ENCODE measurements around the gene RBM20.
"Not testable (repeated sequence)": the region's sequence is repeated elsewhere in the genome, so short reads cannot be mapped to it uniquely, and the experiment has no call there.

The RBM20 gene

DNA sequence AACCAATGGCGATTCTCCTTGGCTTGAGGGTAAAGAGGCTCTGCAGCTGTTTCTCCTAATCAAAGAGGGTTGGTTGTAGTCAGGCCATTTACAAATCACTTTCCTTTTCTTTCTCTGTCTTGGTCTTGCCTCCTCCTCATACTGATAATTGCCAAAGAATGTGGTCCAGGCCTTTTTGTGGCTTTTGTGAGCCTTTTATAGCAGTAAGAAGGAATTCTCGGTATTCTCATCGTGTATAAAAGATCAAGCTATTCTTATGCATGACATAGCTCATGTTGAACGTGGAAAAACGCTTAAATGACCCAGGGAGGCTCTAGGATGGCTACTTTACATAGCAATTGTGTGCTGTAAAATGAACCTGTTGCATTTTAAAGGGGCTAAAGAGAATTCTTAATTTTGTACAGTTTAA lies 62.6 kb downstream of the RBM20 start:
- peak; percentile 88 for DNase-seq (ENCODE audit: low read depth)

DNA sequence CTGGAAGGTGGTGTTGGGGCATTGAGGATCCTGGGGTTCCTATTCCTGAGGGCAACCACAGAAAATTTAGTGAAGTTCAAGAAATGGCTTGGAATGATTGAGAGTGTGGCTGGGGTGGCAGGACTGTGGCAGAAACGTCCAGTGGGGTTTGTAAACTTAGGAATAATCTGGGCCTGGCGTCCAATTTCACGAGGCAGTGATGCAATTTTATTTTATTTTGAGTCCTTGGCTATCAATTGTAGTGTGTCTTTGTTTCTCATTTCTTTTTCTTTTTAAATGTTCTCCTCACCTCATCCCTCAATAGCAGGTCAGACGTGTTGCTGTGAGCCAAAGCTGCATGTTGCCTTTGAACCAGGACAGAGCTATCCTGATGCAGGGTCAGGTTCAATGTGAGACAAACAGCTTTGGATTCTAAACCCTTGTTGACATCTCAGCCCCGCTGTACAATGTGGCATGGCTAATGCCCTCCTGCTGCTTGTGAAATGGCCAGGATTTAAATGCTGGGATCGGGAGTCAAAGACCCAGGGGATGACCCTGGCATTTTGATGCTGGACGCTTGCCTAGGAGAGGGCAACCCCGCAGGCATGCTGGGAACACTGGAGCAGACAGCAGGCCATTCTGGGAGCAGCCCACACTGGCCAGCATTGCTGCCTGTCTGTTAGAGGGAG lies 64.8 kb downstream of the RBM20 start:
- DNase-seq (ENCODE audit: low read depth) = no peak

DNA sequence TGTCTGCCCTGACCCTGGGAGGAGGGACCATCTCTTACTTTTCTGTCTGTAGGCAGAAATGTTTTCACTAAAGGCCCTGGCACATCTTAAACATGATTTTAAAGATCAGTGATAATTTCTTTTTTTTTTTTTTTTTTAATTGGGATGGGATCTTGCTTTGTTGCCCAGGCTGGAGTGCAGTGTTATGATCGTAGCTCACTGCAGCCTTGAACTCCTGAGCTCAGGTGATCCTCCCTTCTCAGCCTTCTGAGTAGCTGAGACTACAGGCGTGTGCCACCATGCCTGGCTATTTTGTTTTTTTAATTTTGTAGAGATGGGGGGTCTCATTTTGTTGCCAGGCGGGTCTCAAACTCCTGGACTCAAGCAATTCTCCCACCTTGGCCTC lies 65.3 kb downstream of the RBM20 start:
- no peak for DNase-seq (ENCODE audit: low read depth)

DNA sequence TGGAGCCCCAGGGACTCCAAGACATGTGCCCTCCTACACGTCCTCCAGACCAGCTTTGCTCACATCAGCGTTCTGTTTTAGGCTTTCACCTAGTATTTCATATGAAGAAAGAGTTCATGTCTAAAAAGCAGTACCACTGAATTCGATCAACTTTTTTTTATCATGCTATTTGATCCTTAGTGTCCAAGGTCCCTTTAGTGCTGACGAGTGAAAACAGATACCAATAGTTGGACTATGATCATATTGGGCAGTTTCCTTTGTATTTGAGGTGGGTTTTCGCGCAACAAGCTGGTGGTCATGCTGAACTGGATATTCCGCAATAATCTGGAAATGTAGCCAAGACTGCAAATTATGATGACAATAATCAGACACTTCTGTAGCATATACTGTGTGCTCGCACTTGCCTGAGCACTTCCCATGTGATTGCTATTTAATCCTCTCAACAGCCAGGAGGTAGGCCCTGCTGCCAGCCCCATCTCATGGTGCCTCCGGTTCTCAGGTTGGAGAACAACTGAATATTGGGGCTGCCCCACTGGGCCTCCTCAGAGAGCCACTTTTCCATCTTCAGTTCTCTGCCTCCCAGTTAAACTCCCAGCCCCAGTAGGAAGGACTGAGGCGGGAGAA lies 65.9 kb downstream of the RBM20 start:
- DNase-seq (ENCODE audit: low read depth) = no peak

DNA sequence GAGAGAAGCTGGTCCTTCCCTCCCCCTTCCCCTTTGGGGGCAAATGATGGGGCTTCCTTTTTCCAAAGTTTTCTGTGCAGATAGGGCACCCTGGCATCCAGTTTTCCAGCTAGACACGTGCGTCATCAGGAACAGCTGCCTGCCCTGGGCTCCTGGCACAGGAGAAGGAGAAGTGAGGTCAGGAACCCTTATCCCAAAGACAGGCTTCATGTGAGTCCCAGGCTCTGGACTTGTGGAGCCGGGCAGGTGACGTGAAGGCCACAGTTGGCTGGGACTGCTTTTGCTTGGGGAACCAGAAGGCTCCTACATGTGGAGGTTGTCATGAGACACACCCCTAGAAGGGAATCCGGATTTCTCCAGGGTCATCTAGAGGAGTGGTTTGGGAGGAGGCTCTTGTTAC lies 66.5 kb downstream of the RBM20 start:
- DNase-seq (ENCODE audit: low read depth) = no peak

DNA sequence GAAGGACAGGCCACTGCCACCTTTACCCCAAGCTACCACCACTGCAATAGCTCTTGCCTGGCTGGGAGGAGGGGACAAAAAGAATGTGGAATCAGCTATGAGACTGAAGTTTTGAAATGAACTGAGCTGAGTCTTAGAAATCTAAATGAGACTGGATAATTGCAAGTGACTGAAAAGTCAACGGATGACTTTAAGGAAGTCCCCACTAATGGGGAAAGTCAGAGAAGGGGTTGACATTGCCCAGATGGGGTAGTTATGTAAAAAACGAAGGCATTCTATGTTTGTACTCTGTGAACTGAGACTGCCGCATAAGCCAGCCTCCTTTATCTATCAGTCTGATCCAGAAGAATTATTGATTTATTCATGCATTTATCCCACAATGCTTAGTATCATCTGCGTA lies 67.2 kb downstream of the RBM20 start:
- DNase-seq (ENCODE audit: low read depth) = no peak

DNA sequence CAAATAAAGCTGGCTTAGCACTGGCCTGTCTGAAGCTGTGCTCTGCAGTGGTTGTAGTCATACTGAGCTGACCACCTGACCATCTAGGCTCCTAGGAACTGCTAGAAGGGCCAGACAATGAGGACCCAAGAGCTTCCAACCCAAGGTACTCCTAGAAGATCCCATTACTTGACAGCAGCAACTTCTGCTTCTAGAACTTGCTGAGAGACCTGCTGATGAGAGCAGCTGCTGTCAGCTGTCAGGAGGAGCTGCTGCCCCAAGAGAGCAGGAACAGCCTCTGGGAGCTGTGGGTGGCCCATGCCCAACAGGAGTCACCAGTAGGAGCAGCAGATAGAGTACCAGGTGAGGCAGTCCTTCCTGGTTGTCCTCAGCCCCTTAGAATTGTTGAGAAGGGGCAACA lies 70.2 kb downstream of the RBM20 start:
- no peak for DNase-seq (ENCODE audit: low read depth)

DNA sequence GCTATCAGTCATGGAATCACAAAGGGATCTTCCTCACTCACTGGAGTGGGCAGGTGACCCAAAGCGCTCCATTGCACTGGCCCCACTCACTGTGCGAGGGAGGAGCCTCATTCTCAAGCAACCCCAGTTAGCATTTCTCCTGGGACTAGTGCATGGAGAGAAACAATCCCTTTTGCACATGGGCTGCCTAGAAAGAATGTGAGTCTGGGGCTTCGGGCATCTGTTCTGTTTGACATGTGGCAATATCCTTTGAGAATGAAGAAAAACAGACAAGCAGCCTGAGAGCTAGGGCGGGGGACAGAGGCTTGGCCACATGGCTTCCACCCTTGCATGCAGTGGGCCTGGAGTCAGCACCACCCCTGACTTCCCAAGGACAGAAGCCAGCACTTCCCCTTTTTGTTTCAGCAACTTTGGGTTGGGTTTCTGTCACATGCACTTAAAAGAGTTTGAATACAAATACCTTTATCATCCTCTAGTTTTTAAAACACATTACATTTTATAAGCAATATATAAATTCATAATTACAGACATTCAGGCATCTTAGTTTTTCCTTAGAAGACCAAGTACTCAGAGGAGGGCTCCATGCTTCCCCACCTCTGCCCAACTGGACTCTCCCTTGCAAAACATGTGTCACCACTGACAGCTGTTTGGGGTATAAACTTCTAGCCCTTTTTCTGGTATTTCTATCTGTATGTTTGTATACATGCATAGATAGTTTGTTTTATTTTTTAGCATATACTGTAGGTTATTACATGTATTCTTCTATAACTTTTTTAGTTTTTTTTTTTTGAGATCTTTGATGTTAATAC lies 73.8 kb downstream of the RBM20 start:
- no peak for DNase-seq (ENCODE audit: low read depth)

DNA sequence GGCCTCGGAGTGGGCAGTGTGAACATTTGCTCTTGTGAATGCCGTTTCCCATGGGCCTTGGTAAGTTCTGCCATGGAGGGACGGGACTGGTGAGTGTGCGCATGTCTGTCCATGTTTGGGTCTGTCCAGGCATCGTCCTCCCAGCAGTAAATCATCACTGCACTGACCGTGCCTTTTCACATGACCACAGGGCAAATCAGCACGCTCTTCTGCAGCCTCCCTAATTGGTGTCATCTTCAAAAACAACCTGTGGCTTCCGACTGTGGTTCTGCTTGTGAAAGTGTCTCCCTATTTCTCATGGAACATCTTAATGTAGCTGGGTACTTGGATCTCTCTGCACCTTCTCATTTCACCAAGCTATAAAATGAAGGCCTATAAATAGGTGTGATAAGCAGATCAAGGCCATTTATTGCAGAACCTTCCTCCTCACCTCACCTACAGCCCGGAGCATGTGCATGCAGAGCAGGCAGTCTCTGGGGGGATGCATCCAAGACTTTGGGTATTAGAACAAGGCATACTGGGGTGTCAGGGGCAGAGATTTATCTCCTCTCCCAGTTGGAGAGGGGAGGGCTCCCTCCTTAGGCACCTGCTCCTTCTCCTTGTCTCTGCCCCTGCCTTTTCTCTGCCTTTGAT lies 77.4 kb downstream of the RBM20 start:
- DNase-seq (ENCODE audit: low read depth) = no peak

DNA sequence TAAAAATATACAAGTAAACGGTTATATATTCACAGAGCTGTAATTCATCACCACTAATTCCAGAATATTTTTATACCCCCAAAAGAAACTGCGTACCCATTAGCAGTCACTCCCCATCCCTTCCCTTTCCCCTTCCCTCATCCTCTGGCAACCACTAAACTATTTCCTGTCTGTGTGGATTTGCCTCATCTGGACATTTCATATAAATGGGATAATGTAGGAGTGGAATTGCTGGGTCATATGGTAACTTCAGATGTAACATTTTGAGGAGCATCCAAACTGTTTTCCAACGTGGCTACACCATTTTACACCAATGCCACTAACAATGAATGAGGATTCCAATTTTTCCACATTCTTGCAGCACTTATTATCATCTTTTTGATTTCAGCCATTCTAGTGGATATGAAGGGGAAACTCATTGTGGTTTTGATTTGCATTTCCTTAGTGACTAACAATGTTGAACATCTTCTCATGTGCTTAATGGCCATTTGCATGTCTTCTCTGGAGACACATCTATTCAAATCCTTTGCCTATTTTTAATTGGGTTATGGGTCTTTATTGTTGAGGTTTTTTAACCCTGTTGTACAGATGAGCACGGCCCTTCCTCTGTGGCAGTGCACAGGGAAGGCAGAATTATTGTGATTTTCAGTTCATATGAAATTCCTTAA lies 79.2 kb downstream of the RBM20 start:
- DNase-seq (ENCODE audit: low read depth) = no peak

DNA sequence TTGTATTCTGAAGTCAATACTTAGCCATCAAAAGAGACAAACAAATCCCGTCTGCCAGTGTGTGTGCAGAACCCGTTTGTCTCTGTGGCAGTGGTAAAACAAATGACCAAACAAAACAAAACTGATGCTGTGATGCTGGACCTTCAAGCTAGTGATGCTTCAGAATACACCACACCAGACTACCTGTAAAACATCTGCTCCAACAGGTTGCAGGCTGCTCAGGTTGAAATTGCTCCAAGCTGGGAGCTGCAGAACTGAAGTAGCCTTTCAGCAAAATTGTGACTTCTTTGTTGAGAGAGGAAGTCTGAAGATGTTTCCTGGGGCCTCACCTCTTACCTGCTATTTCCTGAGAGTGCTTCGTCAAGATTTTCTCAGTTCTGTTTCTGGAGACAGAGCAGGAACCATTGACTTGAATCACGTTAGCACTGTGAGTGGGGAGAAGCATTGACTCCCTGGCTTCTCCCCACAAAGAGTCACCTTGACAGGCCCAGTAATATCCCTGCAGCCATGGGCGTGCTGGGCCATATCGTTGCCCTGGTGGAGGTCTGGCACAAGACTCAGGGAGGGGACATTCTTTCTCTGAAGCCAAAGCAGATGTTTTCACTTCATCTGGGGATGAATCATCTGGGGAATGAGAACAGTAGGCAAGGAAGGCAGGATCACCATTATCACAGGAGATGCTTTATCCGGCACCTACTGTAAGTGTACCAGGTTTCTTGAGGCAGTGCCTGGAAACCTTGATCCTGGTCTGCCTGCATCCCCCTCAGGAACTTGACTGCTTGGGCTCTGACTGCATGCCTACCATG lies 80.2 kb downstream of the RBM20 start:
- DNase-seq (ENCODE audit: low read depth) = no peak

DNA sequence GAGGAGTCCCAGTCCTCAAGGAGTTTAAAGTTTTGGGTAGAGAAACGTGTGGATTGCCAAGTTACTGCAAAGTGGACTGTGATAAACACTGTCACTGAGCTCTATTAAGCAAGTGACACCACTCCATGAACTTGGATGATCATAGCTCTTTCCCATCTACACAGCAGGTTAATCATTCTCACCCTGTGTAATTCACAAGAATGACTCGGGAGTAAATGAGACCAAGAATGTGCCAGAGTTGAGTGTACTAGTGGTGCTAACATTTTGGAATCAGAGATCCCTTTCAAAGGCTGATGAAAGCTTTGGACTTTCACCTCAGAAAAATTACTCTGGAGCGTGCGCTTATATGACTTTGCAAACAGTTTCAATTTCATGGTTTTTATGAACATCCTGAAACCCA lies 80.8 kb downstream of the RBM20 start:
- no peak for DNase-seq (ENCODE audit: low read depth)

DNA sequence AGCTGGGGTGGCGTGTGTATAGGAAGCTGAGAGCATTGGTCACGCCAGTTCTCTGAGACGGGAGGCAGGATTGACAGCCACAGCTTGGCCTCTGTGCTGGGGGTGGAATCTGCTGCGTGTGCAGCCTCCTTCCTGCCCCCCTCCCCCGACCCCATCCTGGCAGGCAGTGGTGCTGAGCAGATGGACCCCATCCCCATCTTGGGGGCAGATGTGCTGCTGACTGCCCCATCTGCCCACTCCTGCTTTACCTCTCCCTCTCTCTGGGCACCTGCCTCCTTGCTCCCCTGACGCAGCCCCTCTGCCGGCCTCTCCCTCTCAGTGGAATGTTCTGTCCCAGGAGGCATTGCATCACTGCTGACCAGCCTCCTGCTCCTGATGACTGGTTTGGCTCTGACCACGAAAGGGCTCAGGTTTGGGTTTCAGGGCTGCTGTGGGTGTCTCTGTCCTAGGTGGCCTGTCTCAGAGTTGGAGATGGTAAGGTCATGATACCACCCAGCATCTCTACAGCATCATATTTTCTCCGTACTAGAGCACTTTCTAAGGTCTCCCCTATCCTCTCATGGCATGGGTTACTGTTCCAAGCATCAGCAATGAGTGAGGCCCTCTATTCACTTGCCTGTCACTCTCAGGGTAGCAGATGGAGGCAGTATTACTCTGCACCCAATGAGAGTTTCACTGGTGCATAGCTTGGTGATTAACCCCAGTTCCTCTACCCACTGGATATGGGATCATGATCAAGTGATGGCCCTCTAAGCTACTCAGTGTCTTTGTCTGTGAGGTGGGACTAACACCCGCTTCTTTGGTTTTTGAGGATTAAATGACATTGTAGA lies 81.9 kb downstream of the RBM20 start:
- DNase-seq (ENCODE audit: low read depth) = no peak

DNA sequence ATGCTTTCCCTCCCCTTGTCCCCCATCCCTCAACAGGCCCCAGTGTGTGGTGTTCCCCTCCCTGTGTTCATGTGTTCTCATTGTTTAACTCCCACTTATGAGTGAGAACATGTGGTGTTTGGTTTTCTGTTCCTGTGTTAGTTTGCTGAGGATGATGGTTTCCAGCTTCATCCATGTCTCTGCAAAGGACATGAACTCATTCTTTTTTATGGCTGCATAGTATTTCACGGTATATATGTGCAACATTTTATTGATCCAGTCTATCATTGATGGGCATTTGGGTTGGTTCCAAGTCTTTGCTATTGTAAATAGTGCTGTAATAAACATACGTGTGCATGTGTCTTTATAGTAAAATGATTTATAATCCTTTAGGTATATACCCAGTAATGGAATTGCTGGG lies 83.6 kb downstream of the RBM20 start:
- not testable (repeated sequence) for DNase-seq (ENCODE audit: low read depth)

DNA sequence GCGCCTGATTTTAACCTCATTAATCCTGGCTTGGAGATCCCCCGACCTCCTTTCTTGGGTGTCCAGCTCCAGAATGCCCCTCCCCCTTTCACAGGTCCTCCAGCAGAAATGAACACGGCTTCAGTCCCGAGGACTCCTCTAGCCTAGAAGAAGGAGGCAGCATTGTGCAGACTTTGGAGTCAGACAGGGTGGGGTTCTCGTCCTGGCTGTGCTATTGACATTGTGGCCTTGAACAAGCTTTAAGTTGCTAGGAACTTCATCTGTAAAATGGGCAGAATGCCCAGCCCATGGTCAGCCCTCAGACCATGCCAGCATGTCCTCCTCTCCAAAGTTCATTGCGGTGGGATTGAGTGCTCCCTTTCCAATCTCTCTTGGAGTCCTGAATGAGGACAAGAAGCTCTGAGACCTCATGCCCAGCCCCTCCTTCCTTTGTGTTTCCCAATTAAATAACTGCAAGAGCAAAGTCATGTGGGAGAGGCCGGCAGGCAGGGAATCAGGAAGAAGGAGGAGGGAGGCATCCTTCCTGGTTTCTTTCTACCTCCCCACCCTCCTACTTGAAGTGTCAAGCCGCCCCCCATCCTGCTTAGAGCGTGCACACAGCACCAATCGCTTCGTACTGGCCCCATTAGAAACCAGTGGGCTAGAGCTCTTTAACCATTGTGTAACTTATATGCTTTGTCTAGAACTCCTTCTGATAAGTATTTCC lies 86.4 kb downstream of the RBM20 start:
- DNase-seq (ENCODE audit: low read depth) = no peak

DNA sequence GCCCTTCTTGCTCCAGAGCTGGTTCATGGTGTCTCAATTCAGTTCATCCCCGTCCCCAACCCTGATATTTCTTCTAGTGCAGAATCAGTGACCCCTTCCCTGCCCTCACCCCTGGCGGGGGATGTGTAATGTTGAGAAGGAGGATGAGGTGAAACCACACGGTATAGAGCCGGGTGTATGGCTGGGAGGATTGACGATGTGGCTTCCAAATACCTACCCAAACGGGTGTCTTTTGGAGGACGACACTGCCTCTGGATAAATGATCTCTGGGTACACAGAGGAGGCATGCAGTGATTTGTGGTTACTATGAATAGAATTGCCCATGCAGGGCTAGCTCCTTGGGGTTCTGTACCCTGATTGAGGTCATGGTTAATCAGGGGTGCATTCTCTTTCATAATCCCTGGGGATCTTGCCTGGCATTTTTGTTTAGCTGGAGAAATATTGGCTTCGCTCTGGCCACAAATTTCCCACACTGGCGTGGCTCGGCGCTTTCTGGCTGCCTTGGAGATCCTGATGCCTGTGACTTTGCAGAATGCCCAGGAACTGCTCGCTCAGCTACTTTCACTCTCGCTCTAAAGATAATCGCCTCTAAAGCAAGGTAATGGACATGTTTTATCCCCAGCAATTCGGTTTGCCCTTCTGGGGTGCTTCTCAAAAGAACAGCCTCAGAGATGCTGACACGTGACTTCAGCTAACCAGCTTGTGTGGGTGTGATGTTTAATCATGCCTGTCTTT lies 89.2 kb downstream of the RBM20 start:
- no peak for DNase-seq (ENCODE audit: low read depth)

DNA sequence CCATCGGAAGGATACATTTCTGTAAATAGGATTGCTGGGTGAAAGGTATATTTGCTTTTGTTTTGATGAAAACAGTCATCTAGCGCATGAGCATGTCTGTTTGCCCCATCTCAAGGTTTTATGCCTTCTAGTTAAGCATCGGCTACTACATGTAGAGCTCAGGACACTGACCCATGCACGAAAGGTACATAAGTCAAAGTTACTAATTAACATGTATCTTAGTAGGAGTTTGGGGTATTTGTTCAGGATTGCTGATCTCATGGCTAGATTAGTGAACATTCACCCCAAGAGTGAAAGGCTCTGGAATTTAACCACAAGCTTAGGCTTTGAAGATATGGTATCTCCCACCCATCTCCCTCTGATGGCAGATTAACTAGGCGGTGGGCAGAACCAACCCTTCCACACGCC lies 91.5 kb downstream of the RBM20 start:
- no peak for DNase-seq (ENCODE audit: low read depth)

DNA sequence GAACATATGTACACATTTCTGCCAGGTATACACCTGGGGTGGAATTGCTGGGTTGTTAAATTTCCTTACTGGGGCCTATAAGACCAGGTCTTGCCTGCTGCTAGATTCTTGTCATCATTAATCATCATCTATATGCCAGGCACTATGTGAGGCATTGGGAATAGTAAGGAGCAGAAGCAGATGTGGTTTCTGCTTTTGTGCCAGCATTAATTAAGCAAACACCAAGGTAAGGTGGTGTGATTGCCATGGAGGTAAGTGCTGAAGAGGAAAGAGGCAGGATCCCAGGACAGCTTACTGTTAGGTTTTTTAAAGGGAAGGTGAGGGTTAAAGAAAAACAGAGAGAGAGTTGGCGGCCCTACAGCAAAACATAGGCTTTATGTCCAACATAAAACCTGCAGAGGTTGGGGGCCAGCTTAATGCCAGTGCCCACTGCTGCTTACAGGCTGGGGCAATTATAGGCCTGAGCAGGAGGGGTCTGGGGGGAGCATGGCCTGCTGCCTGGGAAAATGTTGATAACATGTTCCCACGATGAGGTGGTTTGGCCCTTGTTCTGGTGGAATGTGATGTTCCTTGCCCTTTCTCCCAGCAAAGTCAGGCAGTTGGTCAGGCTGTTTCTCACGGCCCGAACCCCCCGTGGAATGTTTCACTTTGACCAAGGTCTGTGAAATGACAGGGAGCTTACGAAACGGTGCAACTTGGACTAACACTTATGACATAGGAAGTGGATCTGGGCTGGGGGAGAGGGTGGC lies 93.9 kb downstream of the RBM20 start:
- DNase-seq (ENCODE audit: low read depth) = peak; percentile 6

Measured in non-pigmented ciliary epithelial cell (primary cell).